ENCODE results near the gene ATRNL1.

The ATRNL1 gene

DNA sequence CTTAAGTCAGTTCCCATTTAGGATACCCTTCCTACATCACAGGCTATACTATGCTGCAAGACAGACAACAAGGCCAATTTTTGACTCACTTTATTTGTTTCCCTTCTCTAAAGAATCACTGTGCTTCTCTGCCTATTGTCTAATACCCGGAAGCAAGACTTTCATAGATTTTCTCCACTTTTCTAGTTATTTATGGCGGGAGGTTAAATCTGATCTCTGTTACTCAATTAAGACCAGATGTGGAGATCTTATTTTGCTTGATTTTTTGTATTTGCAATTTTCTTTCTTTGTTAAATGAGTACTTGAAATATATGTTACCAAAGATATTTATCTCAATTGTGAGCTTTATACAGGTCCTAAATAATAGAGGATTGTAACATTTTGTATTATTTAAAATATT, 511.5 kb downstream of the ATRNL1 start:
- in situ Hi-C loops (cut with MboI; ENCODE audit: low sequenced_read_pairs) = no loop called here

DNA sequence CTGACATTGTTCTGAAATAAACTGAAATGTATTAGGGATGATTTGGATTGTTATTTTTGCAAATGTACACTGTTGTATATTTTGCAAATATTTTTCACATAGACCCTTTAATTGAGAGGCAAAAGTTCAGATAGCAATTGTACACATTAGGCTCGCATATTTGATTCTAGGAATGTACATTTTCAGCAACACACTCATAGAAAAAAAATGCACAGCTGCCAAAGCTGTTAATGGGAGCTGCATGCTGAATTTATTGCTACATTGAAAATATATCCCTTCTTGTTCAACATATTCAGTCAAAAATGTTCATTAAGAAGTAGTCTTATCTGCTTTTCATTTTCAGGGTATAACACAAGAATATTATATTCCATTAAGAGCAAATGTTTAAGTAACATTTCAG, 512.9 kb downstream of the ATRNL1 start:
- in situ Hi-C loops (cut with MboI; ENCODE audit: low sequenced_read_pairs) = no loop called here

GRCh38 chr10:115606741-115607140, 513.6 kb downstream of the ATRNL1 start:
- in situ Hi-C loops (cut with MboI; ENCODE audit: low sequenced_read_pairs) = no loop called here

DNA sequence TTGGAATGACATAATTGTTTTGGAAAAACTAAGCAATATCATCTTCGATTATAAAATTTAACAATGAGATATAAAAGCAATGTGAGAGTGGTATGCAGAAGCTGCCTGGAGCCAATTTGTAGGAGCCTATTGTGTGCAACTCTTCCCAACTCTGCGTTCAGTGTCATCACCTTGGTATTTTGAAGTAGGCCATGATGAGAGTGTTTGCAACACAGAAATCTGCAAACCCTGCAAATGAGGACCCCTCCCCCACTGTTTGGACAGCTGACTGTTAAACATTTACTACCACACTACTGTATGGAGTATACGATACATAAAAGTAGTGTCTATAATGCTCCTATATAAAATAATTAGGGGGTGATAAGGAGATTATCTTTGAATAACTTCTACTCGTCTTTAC, 531.3 kb downstream of the ATRNL1 start:
- in situ Hi-C loops (cut with MboI; ENCODE audit: low sequenced_read_pairs) = no loop called here

GRCh38 chr10:115628616-115629015, 535.5 kb downstream of the ATRNL1 start:
- in situ Hi-C loops (cut with MboI; ENCODE audit: low sequenced_read_pairs) = no loop called here

DNA sequence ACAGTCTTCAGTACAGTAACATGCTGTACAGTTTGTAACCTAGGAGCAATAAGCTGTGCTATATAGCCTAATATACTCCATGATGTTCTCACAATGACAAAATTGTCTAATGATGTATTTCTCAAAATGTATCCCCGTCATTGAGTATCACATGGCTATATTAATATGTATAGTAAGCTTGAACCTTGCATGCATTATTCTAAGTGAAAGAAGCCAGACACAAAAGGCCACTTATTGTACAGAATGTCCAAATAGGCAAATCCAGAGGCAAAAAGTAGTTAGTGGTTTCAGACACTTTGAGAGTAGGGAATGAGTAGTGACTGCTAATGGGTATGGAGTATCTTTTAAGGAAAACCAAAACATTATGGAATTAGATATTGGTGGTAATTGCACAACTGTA, 545.1 kb downstream of the ATRNL1 start:
- in situ Hi-C loops (cut with MboI; ENCODE audit: low sequenced_read_pairs) = no loop called here

DNA sequence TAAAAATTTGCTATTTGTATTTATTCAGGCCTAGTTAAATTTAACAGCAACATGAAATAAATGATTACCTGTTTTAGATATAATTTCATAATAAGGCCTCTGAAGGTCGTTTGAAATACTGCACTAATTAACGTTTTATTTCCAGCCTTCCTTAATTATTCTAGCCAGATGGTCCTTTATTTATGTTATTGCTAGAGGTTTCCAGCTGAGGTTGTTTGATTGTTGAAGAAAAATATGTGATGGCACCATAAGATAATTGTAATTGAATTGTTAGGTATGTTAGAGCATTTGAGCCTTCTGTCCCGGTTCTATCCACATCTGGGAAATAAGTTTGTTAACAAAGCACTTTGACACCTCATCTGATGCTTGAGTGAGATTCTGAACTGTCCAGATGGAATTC, 556.1 kb downstream of the ATRNL1 start:
- in situ Hi-C loops (cut with MboI; ENCODE audit: low sequenced_read_pairs) = no loop called here

DNA sequence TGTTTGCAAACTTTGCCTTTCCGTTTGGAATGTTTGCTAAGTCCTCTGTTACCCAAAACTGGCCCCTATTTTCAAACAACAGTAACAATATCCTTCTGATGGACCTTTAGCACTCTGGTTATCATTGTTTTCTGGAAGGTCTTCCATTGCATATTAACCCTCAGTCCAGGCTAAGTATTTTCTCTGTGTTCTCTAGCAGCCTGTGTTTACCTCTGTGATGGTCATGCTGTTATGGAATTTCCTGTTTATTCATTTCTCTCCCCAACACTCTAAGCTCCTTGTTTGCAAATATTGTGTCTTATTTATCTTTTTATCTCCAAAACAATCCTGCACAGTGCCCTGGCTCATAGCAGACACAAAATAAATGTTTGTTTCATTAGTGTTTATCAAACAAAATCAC, 560.3 kb downstream of the ATRNL1 start:
- in situ Hi-C loops (cut with MboI; ENCODE audit: low sequenced_read_pairs) = no loop called here

GRCh38 chr10:115654961-115655360, 561.8 kb downstream of the ATRNL1 start:
- in situ Hi-C loops (cut with MboI; ENCODE audit: low sequenced_read_pairs) = no loop called here

DNA sequence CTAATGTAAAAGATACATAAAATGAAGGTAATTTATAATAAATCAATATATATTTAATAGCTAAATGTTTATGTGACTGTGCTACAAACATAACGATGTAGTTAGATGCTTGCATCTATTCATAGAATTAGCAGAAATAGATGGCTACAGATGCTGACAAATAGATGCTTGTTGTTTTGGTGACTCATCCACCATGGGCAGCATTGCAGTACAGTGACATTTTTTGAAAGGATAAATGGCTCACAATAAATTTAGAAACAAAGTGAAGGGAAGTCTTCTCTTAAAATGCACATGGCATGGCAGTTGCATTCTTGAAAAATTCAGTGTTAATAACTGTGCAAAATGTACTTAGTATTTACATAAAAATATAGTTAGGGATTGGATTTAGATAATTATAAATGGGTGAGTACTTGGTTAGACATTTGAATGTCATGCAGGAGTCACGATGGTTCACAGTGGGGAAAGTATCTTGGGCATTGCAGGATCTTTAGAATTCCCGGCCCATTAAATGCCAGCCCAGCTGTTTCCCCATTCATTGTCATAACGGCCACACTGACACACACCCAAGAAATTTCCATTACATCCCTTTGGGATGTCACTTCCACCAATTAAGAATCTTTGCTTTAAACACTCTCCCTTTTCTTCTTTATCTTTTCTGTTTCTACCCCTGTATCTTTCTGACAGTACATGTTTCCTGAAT, 564.1 kb downstream of the ATRNL1 start:
- in situ Hi-C loops (cut with MboI; ENCODE audit: low sequenced_read_pairs) = no loop called here

DNA sequence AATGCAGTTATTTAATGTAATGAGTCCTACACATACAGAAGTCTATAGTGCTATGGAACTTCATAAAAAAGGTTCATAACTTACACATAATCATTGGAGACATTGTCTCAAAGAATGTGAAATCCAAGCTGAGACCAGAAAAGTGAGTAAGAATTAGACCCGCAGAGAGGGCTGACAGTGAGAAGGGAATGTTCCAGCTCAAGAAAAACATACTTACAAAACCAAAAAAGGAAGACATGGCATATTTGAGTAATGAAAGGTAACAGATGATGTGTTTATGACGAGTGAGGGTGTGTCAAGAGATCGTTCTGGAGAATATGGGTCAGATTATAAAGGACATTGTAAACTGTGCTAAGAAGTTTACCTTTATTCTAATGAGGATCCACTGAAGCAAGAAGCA, 566.5 kb downstream of the ATRNL1 start:
- in situ Hi-C loops (cut with MboI; ENCODE audit: low sequenced_read_pairs) = no loop called here

- in situ Hi-C loops (cut with MboI; ENCODE audit: low sequenced_read_pairs) = no loop called here
Observed at GRCh38 chr10:115660391-115660790, 567.2 kb downstream of the ATRNL1 start.

DNA sequence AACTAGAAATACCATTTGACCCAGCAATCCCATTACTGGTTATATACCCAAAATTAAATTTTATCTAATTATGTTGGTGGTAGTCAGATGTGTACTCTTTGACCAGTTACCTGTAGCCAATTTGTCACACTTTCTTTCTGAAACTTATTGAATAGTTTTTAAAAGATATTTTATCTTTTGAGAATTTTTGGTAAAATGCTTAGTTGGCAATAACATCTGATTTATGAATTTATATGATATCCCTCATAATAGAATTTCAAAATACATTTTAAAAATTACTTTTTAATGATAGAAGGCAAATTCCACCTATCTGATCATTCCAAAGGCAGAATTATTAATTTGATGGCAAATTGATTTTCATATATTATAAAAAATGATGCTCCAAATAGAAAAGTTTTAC, 569.3 kb downstream of the ATRNL1 start:
- in situ Hi-C loops (cut with MboI; ENCODE audit: low sequenced_read_pairs) = no loop called here

GRCh38 chr10:115665549-115665948, 572.4 kb downstream of the ATRNL1 start:
- in situ Hi-C loops (cut with MboI; ENCODE audit: low sequenced_read_pairs) = no loop called here

DNA sequence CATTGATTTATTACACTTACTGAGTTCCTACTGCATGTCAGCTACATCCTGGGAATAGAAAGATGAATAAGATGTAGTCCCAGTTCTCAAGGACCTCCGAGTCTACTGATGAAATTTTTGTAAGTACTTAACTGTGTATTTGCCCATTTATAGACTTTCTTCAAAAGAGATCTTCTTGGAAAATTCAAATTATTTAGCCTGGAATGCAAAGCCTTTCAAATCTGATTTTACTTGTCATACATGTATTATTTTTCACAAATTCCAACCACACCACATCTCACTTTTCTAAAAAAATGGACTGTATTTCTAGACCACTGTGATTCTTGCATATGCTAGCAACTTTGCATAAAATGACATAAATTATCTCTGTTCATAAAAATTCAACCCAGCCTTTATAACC, 581.3 kb downstream of the ATRNL1 start:
- in situ Hi-C loops (cut with MboI; ENCODE audit: low sequenced_read_pairs) = no loop called here

DNA sequence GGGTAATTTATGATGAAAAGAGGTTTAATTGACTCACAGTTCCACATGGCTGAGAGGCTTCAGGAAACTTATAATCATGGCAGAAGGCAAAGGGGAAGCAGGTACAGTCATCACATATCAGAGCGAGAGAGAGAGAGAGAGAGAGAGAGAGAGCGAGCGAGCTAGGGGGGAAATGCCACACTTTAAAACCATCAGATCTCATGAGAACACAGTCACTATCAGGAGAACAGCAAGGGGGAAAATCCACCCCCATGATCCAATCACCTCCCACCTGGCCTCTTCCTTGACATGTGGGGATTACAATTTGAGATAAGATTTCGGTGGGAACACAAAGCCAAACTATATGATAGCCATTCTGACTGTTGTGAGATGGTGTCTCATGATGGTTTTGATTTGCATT, 603.6 kb downstream of the ATRNL1 start:
- in situ Hi-C loops (cut with MboI; ENCODE audit: low sequenced_read_pairs) = no loop called here

- in situ Hi-C loops (cut with MboI; ENCODE audit: low sequenced_read_pairs) = no loop called here
Observed at GRCh38 chr10:115706026-115706425, 612.9 kb downstream of the ATRNL1 start.

- in situ Hi-C loops (cut with MboI; ENCODE audit: low sequenced_read_pairs) = no loop called here
Observed at GRCh38 chr10:115706488-115707076, 613.4 kb downstream of the ATRNL1 start.

GRCh38 chr10:115710136-115710535, 617.0 kb downstream of the ATRNL1 start:
- in situ Hi-C loops (cut with MboI; ENCODE audit: low sequenced_read_pairs) = no loop called here

GRCh38 chr10:115711306-115711705, 618.1 kb downstream of the ATRNL1 start:
- in situ Hi-C loops (cut with MboI; ENCODE audit: low sequenced_read_pairs) = no loop called here

DNA sequence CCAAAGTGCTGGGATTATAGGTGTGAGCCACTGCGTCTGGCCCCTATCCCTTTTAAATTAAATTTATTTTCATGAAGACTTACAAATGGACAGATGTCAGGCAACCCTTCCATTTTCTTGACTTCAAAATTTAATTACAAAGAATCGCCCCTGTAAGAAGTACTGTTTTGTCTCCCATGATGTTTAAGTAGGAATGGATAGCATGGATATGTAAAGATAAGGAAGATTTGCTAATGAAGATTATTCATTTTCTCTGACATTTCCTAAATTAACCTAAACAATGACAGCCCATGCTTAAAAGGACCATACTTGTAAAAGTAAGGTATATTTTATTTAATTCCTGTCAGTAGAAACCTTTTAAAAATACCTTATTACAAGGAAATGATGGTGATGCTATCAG, 627.0 kb downstream of the ATRNL1 start:
- in situ Hi-C loops (cut with MboI; ENCODE audit: low sequenced_read_pairs) = no loop called here

GRCh38 chr10:115727129-115727528, 634.0 kb downstream of the ATRNL1 start:
- in situ Hi-C loops (cut with MboI; ENCODE audit: low sequenced_read_pairs) = no loop called here

DNA sequence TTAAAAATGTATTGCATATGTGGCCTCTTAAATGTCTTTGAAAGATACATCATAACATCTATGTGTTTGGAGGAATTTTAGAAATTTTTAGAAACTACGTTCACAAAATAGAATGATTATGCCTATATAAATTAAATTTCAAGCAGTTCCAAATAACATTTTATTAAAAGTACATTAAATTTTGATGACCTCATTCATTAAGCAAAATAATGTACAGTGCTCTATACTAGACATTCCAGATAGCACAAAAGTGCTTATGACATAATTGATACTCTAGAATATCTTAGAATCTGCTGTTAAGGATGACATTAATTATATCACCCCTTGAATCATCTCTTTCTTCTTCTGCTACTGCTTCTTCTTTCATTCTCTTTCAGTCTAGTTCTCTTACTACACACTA, 650.9 kb downstream of the ATRNL1 start:
- in situ Hi-C loops (cut with MboI; ENCODE audit: low sequenced_read_pairs) = no loop called here
